Stromal cell of bone marrow (primary cell): ENCODE measurements around the gene USP49.
"Not testable (repeated sequence)": the region's sequence is repeated elsewhere in the genome, so short reads cannot be mapped to it uniquely, and the experiment has no call there.

ENCODE experiments used
- DNase-seq: peaks from one replicate; pipeline ENCODE4 v3.0.0-alpha.2; 2012; ENCODE audit warnings: low read depth

Gene USP49

DNA sequence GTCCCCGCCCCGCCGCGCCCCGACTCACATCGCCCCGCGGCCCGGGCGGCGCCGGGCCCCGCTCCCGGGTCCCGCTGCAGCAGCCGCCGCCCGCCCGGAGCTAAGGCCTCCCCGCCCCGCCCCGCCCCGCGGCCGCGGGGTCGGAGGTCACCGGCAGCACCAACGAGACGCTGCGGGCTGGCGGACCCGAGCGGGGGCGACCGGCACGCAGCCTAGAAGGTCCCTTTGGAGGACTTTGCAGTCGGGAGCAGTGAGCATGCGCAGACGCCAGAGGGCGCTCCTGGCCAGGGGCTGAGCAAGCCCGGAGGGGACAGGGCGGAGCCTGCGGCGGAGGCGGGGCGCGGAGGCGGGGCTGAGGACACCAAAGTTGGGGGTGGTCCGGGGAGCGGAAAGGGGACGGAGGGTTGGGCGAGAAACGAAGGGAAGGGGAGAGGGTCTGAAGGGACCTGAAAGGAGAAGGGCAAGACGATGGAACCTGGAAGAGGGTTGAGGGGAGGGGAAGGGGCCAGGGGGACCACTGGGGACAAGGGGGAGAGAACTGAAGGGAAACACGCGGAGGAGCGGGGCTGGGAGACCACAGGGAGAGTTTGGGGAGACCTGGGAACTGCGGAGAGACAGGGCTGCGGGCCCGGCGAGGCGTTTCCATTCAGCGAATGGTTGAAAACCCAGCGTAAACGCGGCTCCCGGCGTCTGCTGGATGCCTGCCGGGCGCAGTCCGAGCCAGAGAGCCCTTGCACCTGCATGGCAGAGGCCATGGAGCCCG, 115.2 kb downstream of the USP49 start, which contains the start of gene FRS3:
TSS of gene FRS3 (minus strand) at position 113 of the 763 bp plus-strand sequence. CDS start 2,913 bp downstream, outside the sequence.
- peak; percentile 87 for DNase-seq

DNA sequence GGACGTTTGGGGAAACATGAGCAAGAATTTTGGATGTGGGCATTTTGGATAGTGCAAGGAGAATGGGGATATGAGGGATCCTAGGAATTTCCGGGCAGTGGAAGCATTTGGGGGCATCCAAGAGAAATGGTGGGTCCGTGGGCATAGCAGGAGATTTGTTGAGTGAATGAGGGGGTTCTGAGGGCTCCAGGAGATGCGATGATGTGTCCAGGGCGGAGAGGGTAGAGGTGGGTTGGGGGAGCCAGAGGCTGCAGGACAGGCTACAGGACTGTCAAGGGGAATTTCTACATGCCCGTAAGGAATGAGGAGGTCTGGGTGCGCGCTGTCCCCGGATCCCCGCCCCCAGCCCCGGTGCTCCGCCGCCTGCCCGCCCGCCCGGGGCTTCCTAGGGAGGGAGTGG, 115.8 kb downstream of the USP49 start:
- DNase-seq = no peak

DNA sequence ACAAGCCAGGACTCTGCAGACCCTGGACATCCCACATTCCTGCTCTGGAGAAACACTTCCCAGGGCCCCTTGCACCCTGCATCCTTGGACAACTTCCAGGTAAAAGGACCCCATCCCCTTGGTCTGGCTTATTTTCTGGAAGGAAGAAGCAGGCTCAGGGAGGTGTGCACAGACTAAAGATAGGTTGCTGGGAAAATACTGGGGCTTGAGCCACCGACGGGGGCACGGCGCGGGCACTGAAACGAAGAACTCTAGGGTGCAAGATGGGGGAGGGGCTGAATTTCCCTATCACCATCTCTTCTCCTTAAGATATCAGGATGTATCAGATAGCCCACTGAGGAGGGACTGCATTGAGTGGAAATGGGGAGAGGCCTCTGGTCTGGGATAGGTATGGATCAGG, 116.3 kb downstream of the USP49 start:
- DNase-seq = no peak

DNA sequence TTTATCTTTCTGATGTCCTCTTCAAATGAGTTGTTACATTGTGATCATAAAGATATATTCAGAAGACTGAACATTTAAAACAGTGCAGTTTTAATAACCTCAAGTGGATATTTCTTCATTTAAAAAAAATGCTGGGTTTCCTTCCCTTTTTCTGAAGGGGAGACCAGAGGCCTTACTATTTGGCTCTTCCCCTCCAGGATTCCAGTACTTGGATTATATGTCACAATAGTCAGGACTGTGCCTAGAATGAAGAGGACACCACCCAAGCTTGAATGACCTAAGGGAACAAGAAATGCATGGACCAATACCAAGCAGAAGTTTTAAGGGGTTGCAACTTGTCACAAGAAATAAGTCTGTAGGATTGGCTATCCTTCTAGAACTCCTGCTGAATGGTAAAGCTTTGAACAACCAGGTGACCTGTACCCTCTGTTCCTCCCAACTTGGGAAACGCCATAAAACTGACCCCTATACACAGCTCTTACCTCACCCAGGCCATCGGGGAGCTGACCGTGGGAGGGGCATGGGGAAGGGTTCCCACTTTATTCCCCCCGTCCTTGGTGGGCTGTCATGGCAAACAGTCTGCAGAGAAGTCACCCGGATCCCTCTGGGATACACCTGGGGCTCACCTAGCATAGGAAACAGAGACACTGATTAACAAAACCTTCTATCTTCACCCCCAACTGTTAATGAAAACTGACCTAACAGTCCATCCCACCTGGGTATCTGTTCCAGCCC, 117.5 kb downstream of the USP49 start:
- no peak for DNase-seq

DNA sequence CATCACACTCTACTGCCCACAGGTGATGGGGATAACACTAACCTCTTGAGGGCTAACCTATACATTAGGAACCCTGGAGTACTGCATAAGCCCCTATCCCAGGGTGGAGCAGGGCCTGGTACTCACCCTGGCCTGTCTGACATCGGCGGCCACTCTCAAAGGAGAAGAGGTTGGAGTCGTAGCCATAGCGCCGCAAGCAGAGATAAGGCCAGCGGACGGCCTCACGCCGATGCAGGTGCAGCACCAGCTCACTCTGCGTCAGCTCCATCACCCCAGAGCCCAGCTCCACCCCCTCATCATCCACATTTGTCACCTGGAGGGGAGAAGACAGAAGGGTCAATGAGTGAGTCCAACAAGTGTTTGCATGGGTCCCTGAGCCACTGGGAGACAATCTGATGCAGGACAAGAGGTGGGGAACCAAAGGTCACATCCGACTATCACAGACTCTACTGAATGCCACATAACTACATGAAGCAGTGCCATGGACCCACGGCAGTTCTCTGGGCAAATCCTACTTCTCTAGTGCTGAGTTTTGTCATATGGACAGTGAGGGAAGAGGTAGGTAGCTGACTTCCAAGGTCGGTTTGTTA, 119.8 kb downstream of the USP49 start:
- no peak for DNase-seq

DNA sequence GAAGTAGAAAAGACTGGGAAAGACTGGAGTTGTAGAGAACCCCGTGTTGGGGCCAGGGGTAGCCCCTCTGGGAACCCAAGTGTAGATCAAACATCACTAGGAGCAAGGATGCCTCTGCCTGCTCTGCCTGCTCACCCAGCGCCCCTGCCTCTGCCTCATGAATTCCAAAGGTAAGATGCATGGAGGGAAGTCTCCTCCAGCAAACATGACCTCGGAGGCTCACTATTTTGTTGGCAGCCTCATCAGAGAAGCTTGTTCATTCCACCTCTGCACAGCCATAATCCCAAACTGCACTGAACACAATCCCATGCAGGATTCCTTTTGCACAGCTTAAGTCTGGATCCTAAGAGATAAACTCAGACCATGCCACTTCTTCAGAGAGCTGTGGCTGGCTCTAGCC, 120.3 kb downstream of the USP49 start:
- DNase-seq = no peak

DNA sequence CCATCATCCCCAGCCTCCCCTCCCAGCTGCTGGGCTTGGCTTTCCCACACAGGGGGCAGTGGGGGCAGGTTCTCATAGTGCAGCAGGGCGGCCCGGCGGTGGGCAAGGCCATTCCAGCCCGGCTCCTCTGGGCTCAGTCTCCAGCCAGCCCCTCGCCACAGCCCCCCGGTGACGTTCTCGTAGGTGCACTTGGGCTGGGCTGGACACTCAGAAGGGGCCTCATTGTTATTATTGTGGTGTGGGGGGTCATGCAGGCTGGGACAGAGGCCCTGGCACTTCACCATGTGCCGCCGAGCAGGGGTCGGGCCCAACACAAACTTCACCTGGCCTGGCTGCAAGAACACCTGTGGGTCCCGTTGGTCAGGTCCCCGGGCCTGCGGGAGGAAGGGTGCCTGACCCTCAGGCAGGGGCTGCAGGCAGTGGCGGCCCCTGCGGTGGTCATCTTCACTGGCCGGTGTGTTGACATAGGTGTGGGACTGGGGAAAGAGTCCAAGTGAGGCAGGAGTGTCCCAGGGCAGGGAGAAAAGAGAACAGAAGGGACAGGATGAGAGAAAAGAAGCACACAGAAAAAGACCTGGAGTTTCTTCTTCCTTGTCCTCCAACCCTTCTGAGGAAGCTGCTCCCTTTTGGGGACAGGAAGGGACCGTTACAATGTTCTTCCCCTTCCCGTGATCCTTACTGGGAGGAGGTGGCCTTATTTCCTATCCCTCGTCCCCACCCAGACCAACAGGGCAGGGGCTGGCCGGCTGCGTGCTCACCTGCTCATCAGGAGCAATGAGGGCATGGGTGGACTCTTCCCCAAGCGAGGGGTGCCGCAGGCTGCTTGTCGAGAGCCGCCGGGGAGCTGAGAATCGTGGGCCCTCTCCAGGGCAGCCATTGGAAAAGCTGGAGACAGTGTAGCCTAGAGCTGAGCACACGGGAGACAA, 123.9 kb downstream of the USP49 start:
- no peak for DNase-seq

DNA sequence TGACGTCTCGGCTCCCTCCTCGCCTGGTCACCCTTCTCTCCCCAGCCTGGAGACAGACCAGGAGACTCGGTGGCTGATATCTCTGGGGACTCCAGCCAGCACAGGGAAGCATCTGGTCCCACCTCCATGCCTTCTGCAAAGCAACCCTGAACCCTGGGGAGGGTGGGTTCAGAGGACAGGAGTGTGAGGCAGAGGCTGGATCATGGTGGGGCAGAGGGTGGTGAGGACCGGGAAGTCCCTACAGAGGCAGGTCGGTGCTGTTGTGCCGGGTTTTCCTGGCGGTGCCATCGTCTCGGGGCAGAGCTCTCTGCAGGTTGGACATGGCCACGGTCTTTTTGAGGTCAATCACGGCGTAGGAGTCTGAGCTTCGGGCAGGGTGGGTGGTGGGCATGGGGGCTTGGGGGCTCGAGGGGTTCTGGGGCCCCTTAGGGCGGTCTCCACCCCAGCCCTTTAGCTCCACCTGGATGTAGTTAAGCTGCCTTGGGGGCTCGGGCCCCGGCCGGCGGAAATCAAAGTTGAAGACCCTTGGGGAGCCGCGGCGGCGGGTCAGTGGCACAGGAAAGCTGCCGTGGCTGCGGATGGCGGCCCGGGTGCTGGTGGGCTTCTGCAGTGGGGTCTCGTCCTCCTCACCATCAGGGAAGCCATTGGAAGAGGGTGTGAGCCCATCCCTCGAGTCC, 124.7 kb downstream of the USP49 start:
- DNase-seq = no peak

DNA sequence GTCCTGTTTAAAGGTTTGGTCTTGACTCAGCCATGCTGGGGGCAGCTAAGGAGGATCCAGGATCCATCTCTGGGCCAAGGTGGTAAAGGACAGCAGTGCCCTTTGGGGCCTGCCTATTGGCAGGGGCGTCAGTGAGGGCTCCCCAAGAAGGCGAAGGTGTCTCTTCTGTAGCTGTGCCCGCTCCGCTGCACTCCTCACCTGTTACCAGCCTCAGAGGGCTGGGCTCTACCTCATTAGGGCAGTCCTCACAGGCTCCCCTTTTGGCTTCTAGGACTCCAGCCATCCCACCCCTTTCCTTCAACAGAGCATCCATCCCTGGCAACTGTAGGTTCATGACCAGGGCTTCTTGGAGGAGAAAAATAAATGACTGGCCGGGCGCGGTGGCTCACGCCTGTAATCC, 125.8 kb downstream of the USP49 start:
- DNase-seq = no peak

DNA sequence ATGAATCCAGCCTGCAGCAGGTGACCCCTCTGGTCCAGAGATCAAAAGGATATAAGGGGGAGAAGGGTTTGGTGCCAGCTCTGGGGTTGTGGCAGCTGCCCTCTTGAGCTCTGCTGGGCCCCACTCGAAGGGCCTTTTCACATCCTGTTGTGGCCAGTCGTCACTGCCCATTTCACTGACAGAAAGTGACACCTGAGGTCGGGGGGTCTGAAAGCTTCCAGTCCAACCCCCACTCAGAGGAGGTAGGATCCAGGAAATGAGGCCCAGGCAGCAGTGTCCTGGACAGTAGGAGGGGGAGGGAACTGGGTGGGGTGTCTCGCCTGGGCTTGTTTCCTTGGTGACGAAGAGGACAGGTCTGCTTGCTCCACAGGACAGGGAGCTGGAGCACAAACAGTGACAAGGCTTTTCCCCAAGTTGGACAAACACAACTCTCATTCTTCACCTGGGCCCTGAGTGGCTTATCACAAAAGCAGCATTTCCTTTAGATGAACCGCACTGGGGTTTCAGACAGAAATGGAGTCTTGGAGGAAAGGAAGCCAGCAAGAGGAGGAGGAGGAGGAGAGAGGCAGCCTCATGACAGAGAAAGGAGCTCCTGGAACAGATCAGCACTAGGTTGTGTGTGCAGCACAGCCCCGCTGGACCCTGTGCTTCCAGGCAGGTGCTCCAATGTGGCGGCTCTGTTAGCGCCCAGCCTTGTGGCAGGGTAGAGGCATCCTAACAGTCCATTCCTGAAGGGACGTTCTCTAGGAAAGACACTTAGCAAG, 126.4 kb downstream of the USP49 start:
- DNase-seq = no peak

DNA sequence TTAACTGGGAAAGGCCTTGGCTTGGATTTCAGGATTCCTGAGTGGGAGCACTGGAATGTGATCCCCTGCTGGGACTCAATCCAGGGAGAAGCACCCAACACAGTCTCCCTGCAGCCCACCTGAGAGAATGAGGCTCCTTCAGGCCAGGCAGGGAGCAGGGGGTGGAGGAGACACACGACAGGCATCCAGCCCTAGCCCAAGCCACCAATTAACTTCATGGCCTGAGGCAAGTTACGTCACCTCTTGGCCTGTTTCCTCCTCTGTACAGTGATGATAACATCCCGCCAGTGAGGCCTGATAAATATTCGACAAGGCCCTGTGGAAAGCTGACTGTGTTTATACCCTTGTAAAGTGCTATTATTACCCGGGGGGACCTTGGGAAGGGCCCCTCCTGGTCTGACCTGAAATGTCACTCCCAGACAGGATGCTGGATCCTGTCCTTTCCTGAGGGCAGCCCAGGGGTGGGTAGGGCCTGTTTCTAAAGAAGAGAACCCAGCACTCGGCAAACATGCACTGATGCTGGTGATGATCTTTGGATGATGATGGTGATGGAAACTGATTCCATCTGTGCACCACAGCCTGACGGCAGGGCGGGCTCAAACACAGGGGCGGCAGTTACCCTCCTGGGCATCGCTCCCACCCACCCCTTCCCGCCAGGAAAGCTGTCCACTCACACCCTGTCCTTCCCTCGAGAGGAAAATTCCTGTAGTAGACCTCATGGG, 127.9 kb downstream of the USP49 start:
- peak; percentile 40 for DNase-seq

DNA sequence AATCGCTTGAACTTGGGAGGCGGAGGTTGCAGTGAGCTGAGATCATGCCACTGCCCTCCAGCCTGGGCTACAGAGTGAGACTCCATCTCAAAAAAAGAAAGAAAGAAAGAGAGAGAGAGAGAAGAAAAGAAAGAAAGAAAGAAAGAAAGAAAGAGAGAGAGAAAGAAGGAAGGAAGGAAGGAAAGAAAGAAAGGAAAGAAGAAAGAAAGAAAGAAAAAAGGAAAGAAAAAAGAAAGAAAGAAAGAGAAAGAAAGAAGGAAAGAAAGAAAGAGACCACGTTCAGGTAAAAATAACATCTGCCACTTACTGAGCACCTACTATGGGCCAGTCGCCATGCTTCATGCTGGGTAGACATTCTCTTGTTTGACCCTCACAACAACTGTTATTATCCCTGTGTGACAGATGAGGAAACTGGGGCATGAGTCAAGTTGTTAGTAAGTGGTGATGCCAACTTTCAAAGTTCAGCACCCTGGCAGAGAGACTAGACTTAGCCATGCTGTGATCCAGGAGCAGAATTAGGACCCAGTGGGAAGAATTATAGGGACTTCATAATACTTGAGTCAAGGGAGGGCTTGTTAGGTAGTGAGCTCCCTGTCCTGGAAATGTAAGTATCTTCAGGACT, 129.0 kb downstream of the USP49 start:
- DNase-seq = not testable (repeated sequence)

DNA sequence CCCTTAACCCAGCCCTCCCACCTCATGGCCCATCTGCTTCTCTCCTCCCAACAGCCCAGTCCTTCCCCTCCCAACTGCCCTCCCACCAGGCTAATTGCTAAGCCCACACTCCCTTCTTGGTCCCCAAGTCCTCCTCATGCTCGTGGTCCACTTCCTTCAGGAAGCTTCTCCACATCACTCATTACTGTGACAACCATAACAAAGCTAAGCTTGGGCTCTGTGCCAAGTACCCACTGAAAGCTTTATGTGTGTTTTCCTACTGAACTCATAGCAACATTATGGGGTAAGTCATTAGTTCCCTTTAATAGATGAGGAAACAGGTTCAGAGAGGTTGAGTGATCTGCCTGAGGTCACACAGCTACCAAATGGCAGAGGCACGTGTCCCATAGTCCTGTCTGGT, 131.7 kb downstream of the USP49 start:
- DNase-seq = no peak

DNA sequence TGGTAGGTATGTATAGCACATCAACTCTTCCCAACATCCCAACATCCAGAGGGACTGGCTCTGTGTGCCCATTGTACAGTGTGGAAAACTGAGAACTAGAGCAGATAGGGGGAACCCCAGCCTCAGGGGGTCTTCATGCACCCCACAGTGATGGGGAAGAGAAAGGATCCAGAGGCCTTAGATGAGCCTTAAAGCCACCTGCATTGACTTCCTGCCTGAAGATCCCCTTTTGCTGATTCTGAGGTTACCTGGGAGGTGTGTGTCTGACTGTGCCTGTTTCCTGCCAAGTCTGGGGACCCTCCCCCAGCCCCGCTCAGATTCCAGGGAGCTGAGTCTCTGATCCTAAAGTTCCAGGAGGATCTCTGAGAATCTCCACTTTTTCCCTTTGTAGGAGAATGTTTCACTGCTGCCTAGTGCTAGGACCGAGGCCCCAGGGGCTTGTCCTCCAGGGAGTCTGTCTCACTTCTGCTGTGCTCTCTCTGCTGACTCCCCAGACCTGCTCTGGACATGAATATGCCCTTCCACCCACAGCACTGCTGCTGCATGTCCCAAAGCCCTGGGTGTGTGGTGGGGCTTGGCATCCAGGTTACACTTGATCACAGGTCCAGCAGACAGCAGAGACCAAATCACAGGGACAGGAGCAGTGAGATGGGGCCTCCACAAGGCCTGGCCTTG, 135.1 kb downstream of the USP49 start:
- DNase-seq = no peak

DNA sequence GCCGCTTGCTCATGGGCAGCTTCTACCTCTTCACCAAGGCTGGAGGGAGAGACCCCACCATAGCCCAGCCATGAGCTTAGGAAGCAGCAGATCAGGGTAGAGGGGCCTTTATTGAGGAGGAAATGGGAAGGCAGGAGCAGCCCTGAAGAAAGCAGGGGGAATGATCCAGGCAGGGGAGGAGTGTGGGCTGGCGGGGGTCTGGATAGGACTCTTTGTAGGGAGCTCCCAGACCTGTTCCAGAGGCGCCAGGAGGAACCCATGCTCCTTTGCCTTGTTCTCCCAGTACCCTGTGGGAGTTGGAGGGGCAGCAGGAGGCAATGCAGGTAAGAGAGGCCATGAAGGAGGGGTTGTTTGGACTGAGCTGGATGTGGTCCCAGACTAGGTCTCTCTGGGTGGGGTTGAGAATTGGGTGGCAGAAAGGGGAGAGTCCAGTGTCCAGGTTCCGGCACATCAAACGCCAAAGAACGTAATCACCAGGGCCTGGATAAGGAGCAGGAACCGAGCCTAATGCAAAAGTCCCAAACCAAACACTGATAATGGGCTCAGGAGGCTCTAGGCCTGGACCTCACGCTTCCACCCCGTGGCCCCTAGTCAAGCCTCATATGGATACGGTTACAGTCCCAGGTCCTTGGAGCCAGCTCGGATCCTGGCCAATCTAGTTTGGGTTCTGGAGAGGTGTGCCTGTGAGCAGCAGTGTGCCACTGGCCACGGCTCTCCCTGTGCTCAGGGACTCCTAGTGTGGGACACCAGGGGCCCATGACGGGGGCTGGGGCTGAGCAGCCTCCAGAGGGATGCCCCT, 135.9 kb downstream of the USP49 start:
- no peak for DNase-seq

DNA sequence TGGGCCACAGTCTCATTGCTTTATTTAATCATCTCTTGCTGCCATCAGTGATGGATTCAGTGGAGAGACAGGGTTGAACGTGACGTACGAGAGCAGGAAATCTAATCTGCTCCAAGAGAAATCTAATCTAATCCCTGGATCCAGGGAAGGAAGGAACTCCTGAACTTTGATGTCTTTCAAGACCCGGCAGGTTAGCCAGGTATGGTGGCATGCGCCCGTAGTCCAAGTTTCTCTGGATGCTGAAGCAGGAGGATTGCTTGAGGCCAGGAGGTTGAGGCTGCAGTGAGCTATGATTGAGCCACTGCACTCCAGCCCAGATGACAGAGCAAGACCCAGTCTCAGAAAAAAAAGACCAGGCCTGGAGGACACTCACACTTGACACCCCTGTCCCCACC, 136.5 kb downstream of the USP49 start:
- DNase-seq = no peak

DNA sequence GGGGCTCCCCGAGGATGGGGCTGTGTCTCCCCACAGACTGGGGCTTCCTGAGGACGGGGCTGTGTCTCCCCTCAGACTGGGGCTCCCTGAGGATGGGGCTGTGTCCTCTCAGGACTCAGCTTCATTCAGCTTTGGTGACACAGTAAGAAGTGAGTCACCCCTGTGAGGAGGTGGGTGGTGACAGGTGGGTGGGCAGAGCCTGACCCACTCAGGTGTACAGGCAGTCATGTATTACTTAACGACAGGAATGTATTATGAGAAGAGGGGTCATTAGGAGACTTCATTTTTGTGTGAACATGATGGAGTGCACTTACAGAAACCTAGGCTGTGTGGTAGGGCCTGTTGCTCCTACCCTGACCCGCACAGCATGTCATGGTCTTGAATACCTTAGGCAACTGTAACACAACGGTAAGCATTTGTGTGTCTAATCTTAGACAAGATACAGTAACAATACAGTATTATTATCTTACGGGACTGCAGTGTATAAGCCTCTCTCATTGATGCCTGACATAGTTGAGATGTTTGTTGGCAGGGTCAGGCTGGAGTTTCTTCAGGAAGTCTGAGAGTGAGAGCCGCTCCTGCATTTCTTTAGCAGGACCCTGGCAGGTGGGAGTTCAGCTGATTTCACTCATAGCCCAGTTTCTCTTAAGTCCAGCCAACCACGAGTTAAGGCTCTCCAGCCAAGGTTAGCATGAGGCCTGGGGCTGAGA, 137.1 kb downstream of the USP49 start:
- no peak for DNase-seq

DNA sequence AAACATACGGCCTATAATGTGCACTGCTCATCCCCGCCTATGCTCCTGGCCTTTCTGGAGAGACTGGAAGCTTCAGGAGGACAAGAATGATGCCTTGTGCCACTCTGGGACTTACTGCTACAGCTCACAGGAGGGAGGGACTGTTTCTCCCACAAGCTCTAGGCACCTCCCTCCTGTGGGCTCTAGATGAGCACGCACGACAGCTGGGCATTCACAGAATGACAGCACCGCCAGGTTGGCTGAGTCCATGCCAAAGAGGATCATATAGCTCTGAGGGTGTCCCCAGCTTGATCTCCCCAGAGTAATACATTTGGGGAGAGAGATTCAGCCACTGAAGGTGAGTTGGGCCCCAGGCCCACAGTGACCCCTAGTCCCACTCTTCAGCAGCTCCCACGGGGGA, 137.9 kb downstream of the USP49 start:
- no peak for DNase-seq
